Activated B cell treated with CpG ODN at 0.5 μM for 24 hours (primary cell): ENCODE results near the gene DNAJC7. TPM values are rescaled to one million over a fixed set of nuclear protein-coding genes. Genes with fewer than 3 reads are reported as not detected.

Experiments used
- ATAC-seq: fragments of 200-7000 bp; cut with Tn5 transposase; one replicate; pipeline ENCODE4 v1.10.0; 2021; ENCODE audit warnings: low read depth, mild to moderate bottlenecking, moderate library complexity
- CTCF ChIA-PET: fragments of 350-600 bp; sonication (Branson Sonifier 250); formaldehyde crosslinking; loops from one replicate; lab custom pipeline; 2021; ENCODE audit warnings: antibody characterized with exemption; lab: Charles Lee
- POLR2A ChIA-PET: fragments of 350-600 bp; sonication (Branson Sonifier 250); formaldehyde crosslinking; loops from one replicate; lab custom pipeline; 2021; ENCODE audit warnings: antibody characterized with exemption; lab: Charles Lee
- DNase-seq: peaks from one replicate; pipeline ENCODE4 v3.0.0; 2022
- H3K27ac Mint-ChIP-seq: one replicate; pipeline ENCODE4 v1.8.0; 2020; ENCODE audit warnings: mixed read lengths
- H3K27me3 Mint-ChIP-seq: one replicate; pipeline ENCODE4 v1.8.0; 2021; ENCODE audit warnings: mixed read lengths
- H3K36me3 Mint-ChIP-seq: one replicate; pipeline ENCODE4 v1.8.0; 2021; ENCODE audit warnings: low read depth, mixed read lengths
- H3K4me1 Mint-ChIP-seq: one replicate; pipeline ENCODE4 v1.8.0; 2021; ENCODE audit warnings: mixed read lengths
- H3K4me3 Mint-ChIP-seq: one replicate; pipeline ENCODE4 v1.8.0; 2020; ENCODE audit warnings: mild to moderate bottlenecking, mixed read lengths
- H3K9me3 Mint-ChIP-seq: one replicate; pipeline ENCODE4 v1.8.0; 2020; ENCODE audit warnings: mixed read lengths
- intact Hi-C: fragments of 100-400 bp; cut with micrococcal nuclease; formaldehyde crosslinking; loops from one replicate; pipeline ENCODE4 v1.15.1; 2024
- total RNA-seq: library from RNA; stranded (reverse); gene quantifications from 2 replicates; pipeline ENCODE4 v1.2.3, GENCODE V29; 2022
- TF ChIP-seq, protein P1 (sequence below): fragments of 200-600 bp; IDR thresholded peaks from one replicate; pipeline ENCODE4 v1.8.0; 2022; ENCODE audit warnings: antibody characterized with exemption, mild to moderate bottlenecking

DNAJC7 gene
- total RNA-seq, 1 donor from 2014 or later = 152 TPM

DNA sequence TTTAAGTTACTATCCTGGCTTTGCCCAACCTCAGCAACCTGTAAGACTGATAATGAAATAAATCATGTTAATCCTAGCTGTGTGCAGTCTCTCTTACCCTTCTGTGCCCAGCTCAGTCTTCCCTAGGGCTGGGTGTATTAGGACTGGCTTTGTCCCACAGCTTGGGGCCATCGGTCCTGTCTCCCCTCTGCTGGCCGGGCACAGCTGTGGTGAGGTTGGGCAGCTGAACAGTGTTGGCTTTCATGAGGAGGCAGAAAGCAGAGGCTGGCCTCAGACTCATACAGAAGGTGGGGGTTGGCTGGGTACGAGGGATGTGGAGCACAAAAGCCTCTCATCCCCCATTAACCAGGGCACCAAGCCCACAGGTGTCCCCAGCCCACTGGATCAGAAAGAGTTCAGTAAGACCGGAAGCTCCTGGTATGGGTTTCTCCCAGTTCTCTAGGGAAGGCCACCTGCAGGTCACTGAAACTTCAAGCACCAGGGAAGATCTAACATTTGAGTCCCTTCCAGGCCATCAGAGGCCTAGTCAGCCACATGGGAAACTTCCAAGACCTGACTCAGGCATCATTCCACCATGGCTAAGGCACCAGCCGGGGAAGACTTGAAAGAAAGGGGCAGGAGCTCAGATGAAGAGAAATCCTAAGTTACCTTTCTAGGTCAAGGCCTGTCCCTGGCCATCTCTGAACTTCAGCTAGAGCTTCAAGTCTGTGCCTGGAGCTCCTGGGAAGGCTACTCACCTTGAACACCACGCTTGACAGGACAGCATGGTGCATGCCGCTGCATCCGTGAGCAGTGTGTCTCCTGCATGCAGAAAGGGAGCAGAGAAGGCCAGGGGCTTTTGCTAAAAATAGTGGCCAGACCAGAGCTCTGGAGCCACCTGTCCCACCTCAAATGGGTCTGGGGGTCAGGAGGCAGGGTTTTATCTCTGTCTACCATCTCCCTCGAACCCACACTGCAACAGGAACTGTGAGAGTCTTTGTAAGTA is 41.8 kb downstream of the DNAJC7 start:
- TF ChIP-seq, protein P1, sequence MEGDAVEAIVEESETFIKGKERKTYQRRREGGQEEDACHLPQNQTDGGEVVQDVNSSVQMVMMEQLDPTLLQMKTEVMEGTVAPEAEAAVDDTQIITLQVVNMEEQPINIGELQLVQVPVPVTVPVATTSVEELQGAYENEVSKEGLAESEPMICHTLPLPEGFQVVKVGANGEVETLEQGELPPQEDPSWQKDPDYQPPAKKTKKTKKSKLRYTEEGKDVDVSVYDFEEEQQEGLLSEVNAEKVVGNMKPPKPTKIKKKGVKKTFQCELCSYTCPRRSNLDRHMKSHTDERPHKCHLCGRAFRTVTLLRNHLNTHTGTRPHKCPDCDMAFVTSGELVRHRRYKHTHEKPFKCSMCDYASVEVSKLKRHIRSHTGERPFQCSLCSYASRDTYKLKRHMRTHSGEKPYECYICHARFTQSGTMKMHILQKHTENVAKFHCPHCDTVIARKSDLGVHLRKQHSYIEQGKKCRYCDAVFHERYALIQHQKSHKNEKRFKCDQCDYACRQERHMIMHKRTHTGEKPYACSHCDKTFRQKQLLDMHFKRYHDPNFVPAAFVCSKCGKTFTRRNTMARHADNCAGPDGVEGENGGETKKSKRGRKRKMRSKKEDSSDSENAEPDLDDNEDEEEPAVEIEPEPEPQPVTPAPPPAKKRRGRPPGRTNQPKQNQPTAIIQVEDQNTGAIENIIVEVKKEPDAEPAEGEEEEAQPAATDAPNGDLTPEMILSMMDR = no peak
- Mint-ChIP-seq H3K36me3 (peaks cover 74% of the 10 kb centered on the region), H3K4me3 (no peak overlapping the region), H3K9me3 (no peaks in the 10 kb centered on the region), H3K4me1 (peaks cover 45% of the 10 kb centered on the region), H3K27ac (peak overlapping the region; percentile 7), H3K27me3 (no peaks in the 10 kb centered on the region)
- ATAC-seq = no peak
- no peak for DNase-seq
- POLR2A ChIA-PET = interaction anchor here (1.1 to 1.7 kb wide), 3 partner anchors 10 to 219 kb away, joined by 3 to 7 read pairs (median 5); partner anchors contain the start of genes DNAJC7 and GHDC
- CTCF ChIA-PET = interaction anchor here (0.7 kb wide), 1 partner anchor 9 kb away, joined by 3 read pairs; the partner anchor contains the start of gene CNP
- intact Hi-C loops = no loop called here

DNA sequence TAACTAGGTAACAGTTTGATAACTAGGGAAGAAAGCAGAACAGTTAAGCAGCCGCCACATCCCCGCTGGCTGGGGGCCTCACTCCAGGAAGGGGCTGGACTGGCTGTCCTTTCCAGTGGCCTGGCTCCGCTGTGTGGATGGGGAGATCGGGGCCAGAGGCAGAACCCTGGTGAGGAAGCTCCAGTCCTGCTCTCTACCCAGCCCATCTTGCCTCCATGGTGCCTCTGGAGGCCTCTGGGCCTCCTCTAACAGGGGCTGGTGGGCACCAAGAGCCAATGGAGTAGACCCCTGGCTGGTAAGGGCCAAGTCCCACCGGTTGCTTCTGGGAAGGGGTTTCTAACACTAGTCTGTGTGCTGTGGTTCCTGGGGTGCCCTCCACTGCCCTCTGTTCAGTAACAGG is 42.6 kb downstream of the DNAJC7 start:
- intact Hi-C loops = no loop called here
- CTCF ChIA-PET = interaction anchor here (0.7 kb wide), 1 partner anchor 8 kb away, joined by 3 read pairs; the partner anchor contains the start of gene CNP
- no peak for DNase-seq
- no peak overlapping the region for H3K4me3 Mint-ChIP-seq
- TF ChIP-seq, protein P1 = no peak
- peaks cover 71% of the 10 kb centered on the region for H3K36me3 Mint-ChIP-seq
- H3K9me3 Mint-ChIP-seq = no peaks in the 10 kb centered on the region
- H3K27me3 Mint-ChIP-seq = no peaks in the 10 kb centered on the region
- H3K4me1 Mint-ChIP-seq = peaks cover 47% of the 10 kb centered on the region
- no peak overlapping the region for H3K27ac Mint-ChIP-seq
- POLR2A ChIA-PET = interaction anchor here (1.1 to 1.7 kb wide), 2 partner anchors 42 to 220 kb away, joined by 3 to 5 read pairs; partner anchors contain the start of genes DNAJC7 and GHDC
- no peak for ATAC-seq

DNA sequence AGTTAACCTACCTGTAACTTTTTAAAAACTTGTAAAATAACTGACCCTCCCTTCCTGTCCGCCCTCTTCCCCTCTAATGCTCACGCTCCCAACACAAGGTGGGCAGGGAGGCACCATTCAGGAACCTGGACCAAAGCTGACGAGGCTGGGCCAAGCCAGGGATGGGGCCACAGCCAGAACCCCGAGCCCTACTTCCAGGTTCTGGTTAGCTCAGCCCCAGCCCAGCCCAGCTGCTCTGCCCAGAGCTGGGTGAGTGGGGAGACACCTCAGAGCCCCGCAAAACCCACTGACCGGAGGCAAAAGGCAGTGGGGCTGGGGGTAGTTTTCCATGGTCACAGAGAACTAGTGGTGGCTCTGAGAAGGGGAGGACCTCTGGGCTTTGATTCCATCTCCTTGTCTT is 43.2 kb downstream of the DNAJC7 start:
- no peak for DNase-seq
- ATAC-seq = no peak
- intact Hi-C loops = no loop called here
- Mint-ChIP-seq H3K4me3 (no peak overlapping the region), H3K27ac (no peak overlapping the region), H3K27me3 (no peaks in the 10 kb centered on the region), H3K36me3 (peaks cover 72% of the 10 kb centered on the region), H3K4me1 (peaks cover 53% of the 10 kb centered on the region), H3K9me3 (no peaks in the 10 kb centered on the region)
- TF ChIP-seq, protein P1 = no peak
- ChIA-PET CTCF (no interaction called here), POLR2A (interaction anchor here (0.7 to 1.7 kb wide), 2 partner anchors 46 to 142 kb away, joined by 6 to 9 read pairs; partner anchors contain the start of gene NKIRAS2)

DNA sequence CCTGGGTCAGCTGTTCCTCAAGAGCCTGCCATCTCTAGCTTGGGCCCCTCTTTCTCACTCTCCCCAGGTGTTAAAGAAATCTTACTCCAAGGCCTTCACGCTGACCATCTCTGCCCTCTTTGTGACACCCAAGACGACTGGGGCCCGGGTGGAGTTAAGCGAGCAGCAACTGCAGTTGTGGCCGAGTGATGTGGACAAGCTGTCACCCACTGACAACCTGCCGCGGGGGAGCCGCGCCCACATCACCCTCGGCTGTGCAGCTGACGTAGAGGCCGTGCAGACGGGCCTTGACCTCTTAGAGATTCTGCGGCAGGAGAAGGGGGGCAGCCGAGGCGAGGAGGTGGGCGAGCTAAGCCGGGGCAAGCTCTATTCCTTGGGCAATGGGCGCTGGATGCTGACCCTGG is 43.8 kb downstream of the DNAJC7 start:
- H3K9me3 Mint-ChIP-seq = no peaks in the 10 kb centered on the region
- H3K4me1 Mint-ChIP-seq = peaks cover 56% of the 10 kb centered on the region
- peaks cover 70% of the 10 kb centered on the region for H3K36me3 Mint-ChIP-seq
- TF ChIP-seq, protein P1 = no peak
- ChIA-PET CTCF (no interaction called here), POLR2A (interaction anchor here (0.6 to 2.2 kb wide), 3 partner anchors 44 to 320 kb away, joined by 4 to 12 read pairs (median 6); partner anchors contain the start of genes DNAJC7 and NKIRAS2)
- DNase-seq (no peak), ATAC-seq (no peak)
- peak overlapping the region; percentile 56 for H3K27ac Mint-ChIP-seq
- intact Hi-C loops = no loop called here
- H3K4me3 Mint-ChIP-seq = peak overlapping the region; percentile 11
- no peaks in the 10 kb centered on the region for H3K27me3 Mint-ChIP-seq
